Stimulated activated CD8-positive, alpha-beta memory T cell treated with anti-CD3 and anti-CD28 coated beads, Interleukin-4, amount 100 ng/mL, for 1 hour (primary cell): Measurements from ENCODE around the gene TAGLN3.

Source experiments
- DNase-seq, 2 donors: peaks; one replicate each; pipeline ENCODE4 v3.0.0-alpha.2; 2020; ENCODE audit warnings: low read depth in 2 of 2, low spot score in 1 of 2

The TAGLN3 gene

DNA sequence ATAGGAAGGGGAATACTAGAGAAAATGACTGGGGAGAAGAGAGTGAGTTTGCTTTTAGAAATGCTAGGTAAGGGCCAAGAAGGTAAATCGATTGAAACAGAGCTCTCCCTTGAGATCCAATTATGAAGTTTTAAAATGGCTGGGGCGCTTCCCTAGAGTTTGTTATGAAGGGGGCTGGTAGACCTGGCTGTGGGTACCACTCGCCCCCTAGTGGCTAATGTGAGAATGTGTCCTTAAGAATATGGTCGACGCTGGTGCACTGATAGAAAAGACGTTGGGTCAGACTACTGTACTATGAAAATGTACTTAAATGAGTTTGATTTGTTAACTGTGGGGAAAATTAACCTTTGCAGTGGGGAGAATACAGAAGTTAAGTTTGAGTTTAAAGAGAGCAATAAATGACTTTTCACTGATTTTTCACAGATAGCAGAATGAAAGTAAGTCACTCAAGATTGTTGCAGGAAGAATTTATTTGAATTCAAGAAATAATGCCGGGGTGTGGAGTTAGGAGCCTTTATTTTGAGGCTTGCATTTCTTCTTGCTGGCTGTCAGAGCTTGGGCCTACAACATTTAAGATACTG, 45.0 kb downstream of the TAGLN3 start:
- peak; percentile 3 to 5 for DNase-seq

- no peak for DNase-seq
These were observed 47.9 kb downstream of the TAGLN3 start for GRCh38 chr3:112046599-112046998.

- no peak for DNase-seq
These were observed 48.5 kb downstream of the TAGLN3 start for GRCh38 chr3:112047264-112047663.

DNA sequence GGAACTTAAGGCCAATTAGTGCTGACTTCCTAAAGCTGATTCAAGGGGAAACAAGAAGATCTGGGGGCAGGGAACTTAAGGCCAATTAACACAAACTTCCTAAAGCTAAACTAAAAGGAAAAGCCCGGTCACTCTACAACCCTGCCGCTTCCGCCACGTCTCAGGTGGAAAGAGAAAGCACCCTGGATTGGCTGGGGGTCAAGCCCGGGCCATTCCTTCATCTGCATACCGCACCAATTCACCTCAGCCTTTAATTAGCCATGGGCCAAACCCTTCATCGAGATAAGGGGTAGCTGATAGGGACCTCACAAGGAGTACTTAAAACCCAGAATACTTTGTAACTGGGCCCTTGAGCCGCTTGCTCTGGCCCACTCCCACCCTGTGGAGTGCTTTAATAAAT, 50.2 kb downstream of the TAGLN3 start:
- DNase-seq, result no peak

- no peak for DNase-seq
These were observed 54.5 kb downstream of the TAGLN3 start for GRCh38 chr3:112053229-112053628.

- no peak for DNase-seq
These were observed 57.8 kb downstream of the TAGLN3 start for GRCh38 chr3:112056451-112056929.

GRCh38 chr3:112059497-112059896, 60.8 kb downstream of the TAGLN3 start:
- no peak for DNase-seq

- DNase-seq, result no peak
These were observed 62.4 kb downstream of the TAGLN3 start for GRCh38 chr3:112061152-112061551.
